ENCODE measurements around the gene SMIM5. TPM values are rescaled to one million over a fixed set of nuclear protein-coding genes. Genes with fewer than 3 reads are reported as not detected.

The SMIM5 gene
- total and polyA plus RNA-seq, 2 donors = 0.94 to 7.3 TPM

DNA sequence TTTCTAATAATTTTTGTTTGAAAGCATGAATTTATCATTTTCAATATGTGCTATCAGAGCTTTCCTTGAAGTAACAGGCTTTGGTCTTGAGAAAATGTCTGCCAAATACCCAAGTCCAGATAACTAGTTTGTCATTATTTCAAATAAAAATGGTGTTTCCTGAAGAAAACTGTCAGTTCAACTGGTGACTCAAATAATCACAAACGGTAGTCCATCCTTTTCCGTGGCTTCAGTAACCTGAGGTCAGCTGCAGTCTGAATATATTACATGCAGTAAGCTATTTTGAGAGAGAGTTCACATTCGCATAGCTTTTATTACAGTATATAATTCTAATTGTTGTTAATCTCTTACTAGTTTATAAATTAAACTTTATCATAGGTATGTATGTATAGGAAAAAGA is 43.2 kb downstream of the SMIM5 start:
- no peak for DNase-seq (ENCODE audit: low read depth in 6 of 9, low spot score in 9 of 9)
- Histone ChIP-seq H3K27ac (ENCODE audit: low read depth in 1 of 2, low read length in 1 of 2) (no peak overlapping the region), H3K9me3 (ENCODE audit: control insufficient read depth in 2 of 2, insufficient read depth in 1 of 2, low read length in 1 of 2) (no peaks in the 10 kb centered on the region), H3K36me3 (ENCODE audit: control insufficient read depth in 2 of 2, insufficient read depth in 2 of 2, low read length in 1 of 2) (peaks cover 40 to 71% of the 10 kb centered on the region in 2 donors), H3K27me3 (ENCODE audit: control insufficient read depth in 2 of 2, insufficient read depth in 1 of 2, low read length in 1 of 2) (no peaks in the 10 kb centered on the region), H3K4me1 (ENCODE audit: control insufficient read depth in 2 of 2, insufficient read depth in 2 of 2, low read length in 2 of 2) (peaks cover 0 to 31% of the 10 kb centered on the region in 2 donors), H3K4me3 (ENCODE audit: low read length in 2 of 2) (no peak overlapping the region)
- 96% methylated on average over 3 of the region's 3 CpGs for WGBS

DNA sequence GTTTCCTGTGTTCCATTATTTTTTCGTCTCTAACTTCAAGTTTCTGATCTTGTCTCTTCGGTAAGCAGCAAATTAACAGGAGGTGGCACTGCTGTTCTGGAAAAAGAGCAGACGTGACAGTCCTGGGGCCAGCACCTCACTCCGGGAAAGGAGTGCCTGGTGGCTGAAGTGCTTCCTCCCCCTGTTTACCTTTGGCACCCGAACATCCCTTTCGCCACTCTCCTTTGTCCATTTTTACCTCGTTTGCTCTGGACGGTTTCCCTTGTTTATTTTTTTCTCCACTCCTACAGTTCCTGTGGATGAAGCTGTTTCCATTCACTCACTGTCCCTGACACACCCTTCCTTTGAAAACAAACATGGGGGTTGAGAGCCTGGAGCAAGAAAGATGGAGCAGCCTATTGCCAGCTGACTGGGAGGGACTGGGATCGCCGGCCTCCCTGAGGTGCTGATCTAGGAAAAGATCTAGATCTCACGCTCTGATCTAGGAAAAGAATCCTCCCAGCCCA is 46.5 kb downstream of the SMIM5 start:
- no peaks in the 10 kb centered on the region for H3K27me3 ChIP-seq (ENCODE audit: control insufficient read depth in 2 of 2, insufficient read depth in 1 of 2, low read length in 1 of 2)
- H3K9me3 ChIP-seq (ENCODE audit: control insufficient read depth in 2 of 2, insufficient read depth in 1 of 2, low read length in 1 of 2) = no peaks in the 10 kb centered on the region
- no peak overlapping the region for H3K4me3 ChIP-seq (ENCODE audit: low read length in 2 of 2)
- peaks cover 0 to 41% of the 10 kb centered on the region in 2 donors for H3K4me1 ChIP-seq (ENCODE audit: control insufficient read depth in 2 of 2, insufficient read depth in 2 of 2, low read length in 2 of 2)
- peaks cover 25 to 54% of the 10 kb centered on the region in 2 donors for H3K36me3 ChIP-seq (ENCODE audit: control insufficient read depth in 2 of 2, insufficient read depth in 2 of 2, low read length in 1 of 2)
- WGBS = 95% methylated on average over 11 of the region's 11 CpGs
- H3K27ac ChIP-seq (ENCODE audit: low read depth in 1 of 2, low read length in 1 of 2) = peak overlapping the region in 1 of 2 donors; percentile 30
- peak in 1 of 9 donors; percentile 46 for DNase-seq (ENCODE audit: low read depth in 6 of 9, low spot score in 9 of 9)

DNA sequence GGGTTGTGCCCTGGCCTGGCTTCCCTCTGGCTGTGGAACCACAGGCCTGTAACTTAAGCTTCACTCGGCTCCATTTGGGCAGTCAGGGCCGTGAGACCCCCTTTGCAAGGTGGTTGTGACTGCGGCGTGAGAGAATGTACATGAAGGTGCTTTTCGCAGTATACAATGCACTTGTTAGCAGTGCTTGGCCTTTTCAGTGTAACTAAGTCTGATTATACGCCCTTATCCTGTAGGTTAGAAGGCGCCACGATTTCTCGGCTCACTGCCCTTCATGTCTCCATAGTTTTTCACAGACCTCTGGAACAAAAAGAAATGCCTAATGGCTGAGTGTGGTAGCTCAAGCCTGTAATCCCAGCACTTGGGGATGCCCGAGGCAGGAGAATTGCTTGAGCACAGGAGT is 47.2 kb downstream of the SMIM5 start:
- H3K27me3 ChIP-seq (ENCODE audit: control insufficient read depth in 2 of 2, insufficient read depth in 1 of 2, low read length in 1 of 2) = no peaks in the 10 kb centered on the region
- H3K4me1 ChIP-seq (ENCODE audit: control insufficient read depth in 2 of 2, insufficient read depth in 2 of 2, low read length in 2 of 2) = peaks cover 0 to 40% of the 10 kb centered on the region in 2 donors
- H3K9me3 ChIP-seq (ENCODE audit: control insufficient read depth in 2 of 2, insufficient read depth in 1 of 2, low read length in 1 of 2) = no peaks in the 10 kb centered on the region
- no peak for DNase-seq (ENCODE audit: low read depth in 6 of 9, low spot score in 9 of 9)
- peak overlapping the region in 1 of 2 donors; percentile 39 for H3K27ac ChIP-seq (ENCODE audit: low read depth in 1 of 2, low read length in 1 of 2)
- peaks cover 27 to 61% of the 10 kb centered on the region in 2 donors for H3K36me3 ChIP-seq (ENCODE audit: control insufficient read depth in 2 of 2, insufficient read depth in 2 of 2, low read length in 1 of 2)
- 98% methylated on average over 10 of the region's 10 CpGs for WGBS
- no peak overlapping the region for H3K4me3 ChIP-seq (ENCODE audit: low read length in 2 of 2)

DNA sequence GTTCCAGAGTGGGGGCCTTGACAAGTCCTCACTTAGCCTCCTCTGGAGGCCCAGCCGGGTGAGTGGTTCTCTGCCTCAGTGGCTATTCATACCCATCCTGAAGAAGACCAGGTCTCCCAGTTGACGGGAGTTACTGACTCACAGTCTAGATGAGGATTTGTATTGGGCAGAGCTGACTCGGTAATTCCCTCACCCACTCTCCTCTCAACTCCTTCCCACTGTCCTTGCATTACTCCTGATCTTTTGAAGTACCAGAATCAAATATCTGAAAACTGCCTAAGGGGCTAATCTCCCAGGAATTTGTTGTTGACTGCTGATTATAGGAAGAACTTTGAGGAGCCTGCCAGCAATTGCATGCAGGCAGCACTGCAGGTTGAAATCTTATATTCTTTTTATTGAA is 48.1 kb downstream of the SMIM5 start:
- no peak for DNase-seq (ENCODE audit: low read depth in 6 of 9, low spot score in 9 of 9)
- H3K27ac ChIP-seq (ENCODE audit: low read depth in 1 of 2, low read length in 1 of 2) = peak overlapping the region in 1 of 2 donors; percentile 71
- no peaks in the 10 kb centered on the region for H3K27me3 ChIP-seq (ENCODE audit: control insufficient read depth in 2 of 2, insufficient read depth in 1 of 2, low read length in 1 of 2)
- peaks cover 27 to 55% of the 10 kb centered on the region in 2 donors for H3K36me3 ChIP-seq (ENCODE audit: control insufficient read depth in 2 of 2, insufficient read depth in 2 of 2, low read length in 1 of 2)
- peaks cover under 1 to 47% of the 10 kb centered on the region in 2 donors for H3K4me1 ChIP-seq (ENCODE audit: control insufficient read depth in 2 of 2, insufficient read depth in 2 of 2, low read length in 2 of 2)
- no peak overlapping the region for H3K4me3 ChIP-seq (ENCODE audit: low read length in 2 of 2)
- WGBS = 96% methylated on average over 3 of the region's 3 CpGs
- no peaks in the 10 kb centered on the region for H3K9me3 ChIP-seq (ENCODE audit: control insufficient read depth in 2 of 2, insufficient read depth in 1 of 2, low read length in 1 of 2)

DNA sequence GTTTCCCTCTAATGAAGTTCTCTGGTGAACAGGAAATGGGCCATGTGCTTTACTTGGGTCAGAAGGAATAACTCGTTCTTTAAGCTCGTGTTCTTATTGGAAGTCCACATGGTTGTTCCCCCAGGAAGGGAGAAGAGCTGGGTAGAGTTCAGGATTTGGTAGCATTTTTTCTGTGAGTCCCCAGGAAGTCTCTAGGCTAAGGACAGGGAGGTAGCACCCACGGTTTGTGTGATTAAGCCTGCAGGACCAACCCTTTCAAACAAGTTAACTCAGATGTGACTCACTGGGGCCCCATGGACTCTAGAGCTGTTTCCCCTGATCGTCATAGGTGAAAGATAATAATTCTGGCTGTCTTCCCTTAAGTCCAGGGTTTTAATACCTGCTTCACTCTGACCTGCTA is 50.3 kb downstream of the SMIM5 start:
- peaks cover 19 to 70% of the 10 kb centered on the region in 2 donors for H3K4me1 ChIP-seq (ENCODE audit: control insufficient read depth in 2 of 2, insufficient read depth in 2 of 2, low read length in 2 of 2)
- no peak for DNase-seq (ENCODE audit: low read depth in 6 of 9, low spot score in 9 of 9)
- no peak overlapping the region for H3K4me3 ChIP-seq (ENCODE audit: low read length in 2 of 2)
- peak overlapping the region in 1 of 2 donors; percentile 4 for H3K27ac ChIP-seq (ENCODE audit: low read depth in 1 of 2, low read length in 1 of 2)
- no peaks in the 10 kb centered on the region for H3K9me3 ChIP-seq (ENCODE audit: control insufficient read depth in 2 of 2, insufficient read depth in 1 of 2, low read length in 1 of 2)
- no peaks in the 10 kb centered on the region for H3K27me3 ChIP-seq (ENCODE audit: control insufficient read depth in 2 of 2, insufficient read depth in 1 of 2, low read length in 1 of 2)
- peaks cover 23 to 48% of the 10 kb centered on the region in 2 donors for H3K36me3 ChIP-seq (ENCODE audit: control insufficient read depth in 2 of 2, insufficient read depth in 2 of 2, low read length in 1 of 2)
- 96% methylated on average over 4 of the region's 4 CpGs for WGBS

DNA sequence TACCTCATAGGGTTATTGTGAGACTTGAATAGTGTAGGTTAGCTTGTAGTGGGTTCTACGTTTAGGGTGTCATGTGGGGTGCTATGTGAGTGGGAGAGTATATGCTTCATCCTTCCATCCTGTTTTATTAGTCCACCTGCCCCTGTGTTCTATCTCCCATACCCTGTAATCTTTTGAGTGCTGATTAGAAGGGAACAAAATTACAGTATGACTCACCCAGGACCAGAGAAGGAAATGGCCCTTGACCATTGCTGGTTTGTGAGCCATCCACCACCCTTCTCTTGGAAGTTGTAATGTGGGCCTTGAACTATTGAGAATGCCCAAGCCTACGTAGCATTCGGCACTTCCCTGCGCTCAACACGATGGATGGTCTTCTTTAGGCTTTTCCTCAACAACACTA is 51.0 kb downstream of the SMIM5 start:
- Histone ChIP-seq H3K4me3 (ENCODE audit: low read length in 2 of 2) (no peak overlapping the region), H3K27ac (ENCODE audit: low read depth in 1 of 2, low read length in 1 of 2) (peak overlapping the region in 1 of 2 donors; percentile 48), H3K27me3 (ENCODE audit: control insufficient read depth in 2 of 2, insufficient read depth in 1 of 2, low read length in 1 of 2) (no peaks in the 10 kb centered on the region), H3K4me1 (ENCODE audit: control insufficient read depth in 2 of 2, insufficient read depth in 2 of 2, low read length in 2 of 2) (peaks cover 26 to 77% of the 10 kb centered on the region in 2 donors), H3K9me3 (ENCODE audit: control insufficient read depth in 2 of 2, insufficient read depth in 1 of 2, low read length in 1 of 2) (no peaks in the 10 kb centered on the region), H3K36me3 (ENCODE audit: control insufficient read depth in 2 of 2, insufficient read depth in 2 of 2, low read length in 1 of 2) (peaks cover 20 to 43% of the 10 kb centered on the region in 2 donors)
- DNase-seq (ENCODE audit: low read depth in 6 of 9, low spot score in 9 of 9) = no peak
- over 99% methylated on average over 5 of the region's 5 CpGs for WGBS

DNA sequence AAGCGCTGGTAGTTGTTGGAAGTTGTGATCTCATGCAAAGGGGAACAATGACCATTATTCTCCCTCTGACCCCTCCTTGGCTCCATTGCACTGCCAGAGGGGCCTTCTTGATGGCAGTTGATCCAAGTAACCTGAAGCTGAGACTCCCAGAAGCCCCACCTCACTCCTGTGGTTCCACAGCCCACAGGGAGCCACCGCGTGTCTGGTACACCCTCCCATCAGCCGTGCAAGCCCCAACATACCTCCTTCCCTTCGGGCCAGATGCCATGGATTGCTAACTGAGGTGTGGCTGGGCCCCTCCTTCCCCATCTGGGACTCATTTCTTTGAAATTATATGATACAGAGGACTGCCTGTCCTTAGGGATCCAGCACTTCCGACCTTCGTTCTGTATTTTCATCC is 51.7 kb downstream of the SMIM5 start:
- no peak for DNase-seq (ENCODE audit: low read depth in 6 of 9, low spot score in 9 of 9)
- H3K4me1 ChIP-seq (ENCODE audit: control insufficient read depth in 2 of 2, insufficient read depth in 2 of 2, low read length in 2 of 2) = peaks cover 30 to 77% of the 10 kb centered on the region in 2 donors
- no peaks in the 10 kb centered on the region for H3K9me3 ChIP-seq (ENCODE audit: control insufficient read depth in 2 of 2, insufficient read depth in 1 of 2, low read length in 1 of 2)
- H3K36me3 ChIP-seq (ENCODE audit: control insufficient read depth in 2 of 2, insufficient read depth in 2 of 2, low read length in 1 of 2) = peaks cover 17 to 36% of the 10 kb centered on the region in 2 donors
- WGBS = 91% methylated on average over 7 of the region's 7 CpGs
- H3K4me3 ChIP-seq (ENCODE audit: low read length in 2 of 2) = no peak overlapping the region
- H3K27me3 ChIP-seq (ENCODE audit: control insufficient read depth in 2 of 2, insufficient read depth in 1 of 2, low read length in 1 of 2) = no peaks in the 10 kb centered on the region
- H3K27ac ChIP-seq (ENCODE audit: low read depth in 1 of 2, low read length in 1 of 2) = peak overlapping the region; percentile 37 to 45

DNA sequence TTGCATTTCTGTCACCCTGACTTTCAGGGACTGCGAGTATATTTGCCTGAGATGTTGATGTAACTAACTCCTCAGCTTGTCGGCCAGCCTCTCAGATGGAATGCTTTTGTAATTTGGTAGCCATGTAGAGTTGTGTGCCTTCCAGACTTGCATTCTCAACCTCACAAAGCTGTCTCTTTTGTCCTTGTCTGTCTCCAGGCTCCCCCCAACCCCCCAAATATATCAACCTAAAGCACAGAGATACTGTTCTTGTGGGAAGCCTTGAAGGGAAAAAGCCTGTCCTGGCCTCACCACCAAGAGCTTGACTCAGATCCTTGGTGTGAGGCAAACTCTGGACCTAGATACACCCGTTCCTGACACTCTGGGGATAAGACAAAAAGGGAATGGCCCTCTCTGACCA is 52.3 kb downstream of the SMIM5 start:
- peaks cover 36 to 77% of the 10 kb centered on the region in 2 donors for H3K4me1 ChIP-seq (ENCODE audit: control insufficient read depth in 2 of 2, insufficient read depth in 2 of 2, low read length in 2 of 2)
- no peak for DNase-seq (ENCODE audit: low read depth in 6 of 9, low spot score in 9 of 9)
- H3K27me3 ChIP-seq (ENCODE audit: control insufficient read depth in 2 of 2, insufficient read depth in 1 of 2, low read length in 1 of 2) = no peaks in the 10 kb centered on the region
- no peak overlapping the region for H3K4me3 ChIP-seq (ENCODE audit: low read length in 2 of 2)
- peaks cover 11 to 31% of the 10 kb centered on the region in 2 donors for H3K36me3 ChIP-seq (ENCODE audit: control insufficient read depth in 2 of 2, insufficient read depth in 2 of 2, low read length in 1 of 2)
- H3K27ac ChIP-seq (ENCODE audit: low read depth in 1 of 2, low read length in 1 of 2) = peak overlapping the region; percentile 45 to 64
- 93% methylated on average over 3 of the region's 3 CpGs for WGBS
- no peaks in the 10 kb centered on the region for H3K9me3 ChIP-seq (ENCODE audit: control insufficient read depth in 2 of 2, insufficient read depth in 1 of 2, low read length in 1 of 2)

DNA sequence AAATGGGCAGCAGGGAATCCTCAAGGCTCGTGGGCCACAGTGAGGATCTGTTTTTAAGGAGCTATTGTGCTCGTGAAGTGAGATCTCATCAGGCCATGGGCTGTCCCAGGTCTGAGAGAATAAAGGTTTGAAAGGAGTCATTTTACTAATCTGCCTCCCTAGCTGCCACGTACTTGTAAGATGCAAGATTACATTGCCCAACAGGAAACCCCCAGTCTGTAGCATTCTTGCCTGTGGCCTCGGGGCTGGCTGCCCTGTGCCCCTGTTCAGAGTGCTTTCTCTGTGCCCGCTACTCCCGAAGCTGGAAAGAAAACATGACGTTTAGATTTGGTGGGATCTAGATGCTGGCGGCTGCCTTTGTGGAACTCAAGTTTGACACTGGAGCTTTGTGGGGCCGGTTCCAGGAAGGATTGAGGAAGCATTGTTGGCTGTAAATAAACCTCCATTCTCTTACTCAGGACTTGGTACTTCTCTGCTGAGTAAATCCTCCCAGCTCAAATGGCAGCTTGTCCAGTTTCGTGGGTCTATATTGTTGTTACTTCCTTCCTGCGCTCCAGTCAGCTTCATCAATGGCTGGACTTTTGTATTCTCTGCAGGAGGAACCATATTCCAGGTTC is 55.1 kb downstream of the SMIM5 start:
- Histone ChIP-seq H3K9me3 (ENCODE audit: control insufficient read depth in 2 of 2, insufficient read depth in 1 of 2, low read length in 1 of 2) (no peaks in the 10 kb centered on the region), H3K27me3 (ENCODE audit: control insufficient read depth in 2 of 2, insufficient read depth in 1 of 2, low read length in 1 of 2) (no peaks in the 10 kb centered on the region), H3K27ac (ENCODE audit: low read depth in 1 of 2, low read length in 1 of 2) (peak overlapping the region; percentile 86 to 96), H3K4me1 (ENCODE audit: control insufficient read depth in 2 of 2, insufficient read depth in 2 of 2, low read length in 2 of 2) (peaks cover 61 to 93% of the 10 kb centered on the region in 2 donors), H3K36me3 (ENCODE audit: control insufficient read depth in 2 of 2, insufficient read depth in 2 of 2, low read length in 1 of 2) (peaks cover 8 to 40% of the 10 kb centered on the region in 2 donors), H3K4me3 (ENCODE audit: low read length in 2 of 2) (peak overlapping the region in 1 of 2 donors; percentile 0)
- WGBS = 64% methylated on average over 11 of the region's 11 CpGs
- peak in 1 of 9 donors; percentile 61 for DNase-seq (ENCODE audit: low read depth in 6 of 9, low spot score in 9 of 9)

Data from thymus (tissue), 11 donors.